ENCODE data around the gene PAX8.

The PAX8 gene

GRCh38 chr2:113235347-113236226, 43.1 kb downstream of the PAX8 start:
- DNase-seq = peak; percentile 76

GRCh38 chr2:113234721-113235346, 43.9 kb downstream of the PAX8 start:
- DNase-seq = no peak

DNA sequence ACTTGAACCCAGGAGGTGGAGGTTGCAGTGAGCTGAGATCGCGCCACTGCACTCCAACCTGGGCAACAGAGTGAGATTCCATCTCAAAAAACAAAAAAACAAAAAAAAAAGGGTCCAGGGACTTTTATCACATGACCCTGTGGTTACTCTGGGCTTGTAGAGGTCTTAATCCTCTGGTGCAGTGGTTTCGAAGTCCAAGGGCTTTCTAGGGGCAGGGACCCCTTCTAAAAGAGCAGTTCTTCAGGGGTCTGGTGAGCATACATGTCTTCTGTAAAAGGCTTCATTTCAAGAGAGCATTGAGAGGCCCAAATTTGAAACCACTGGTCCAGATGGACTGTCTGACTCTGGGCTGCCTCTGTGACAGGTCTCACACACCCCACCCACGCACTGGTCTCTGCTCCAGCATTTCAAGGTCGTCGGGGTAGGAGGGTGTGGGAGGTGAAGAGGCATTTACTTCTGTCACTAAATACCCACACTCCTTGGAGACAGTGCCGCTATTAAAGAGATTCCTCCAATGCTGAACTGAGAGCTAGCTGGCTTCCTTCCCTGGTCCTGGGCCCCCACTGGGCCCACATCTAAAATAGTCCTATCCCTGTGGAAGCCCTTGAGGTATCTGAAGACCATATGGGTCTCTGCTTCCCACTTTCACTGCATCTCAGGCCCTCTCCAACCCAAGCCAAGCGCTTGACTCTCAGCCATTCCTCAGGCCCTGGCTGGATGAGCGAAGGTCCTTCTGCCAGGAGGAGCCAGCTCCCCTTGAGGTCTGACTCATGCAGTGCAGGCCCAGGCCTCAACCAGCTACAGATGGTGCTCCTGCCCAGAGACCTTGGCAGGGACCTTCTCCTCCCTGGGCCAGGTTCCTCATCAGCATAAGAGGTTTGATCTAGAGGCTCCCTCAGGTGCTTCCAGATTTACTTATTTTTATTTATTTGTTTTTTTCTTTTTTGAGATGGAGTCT, 44.8 kb downstream of the PAX8 start:
- no peak for DNase-seq

GRCh38 chr2:113232740-113233139, 46.0 kb downstream of the PAX8 start:
- DNase-seq = no peak

GRCh38 chr2:113232123-113232522, 46.6 kb downstream of the PAX8 start:
- no peak for DNase-seq

DNA sequence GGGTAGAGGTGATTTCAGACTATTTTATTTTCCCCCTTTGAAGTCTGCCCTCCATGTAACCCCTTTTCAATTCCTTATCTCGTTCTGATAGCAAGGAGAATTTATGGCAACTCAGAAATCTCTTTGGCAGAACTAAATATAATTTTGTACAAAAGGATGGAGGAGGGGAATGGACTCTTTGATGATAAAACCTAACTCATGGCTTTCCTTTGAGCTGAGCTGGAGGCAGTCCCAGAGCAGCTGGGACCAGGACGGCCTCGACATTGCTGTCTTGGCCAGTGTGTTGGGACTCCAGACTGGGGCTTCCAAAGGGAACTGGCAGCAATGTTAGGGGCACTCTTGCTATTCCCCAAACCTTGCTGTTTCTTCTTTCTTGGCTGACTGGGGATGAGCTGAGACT, 47.7 kb downstream of the PAX8 start:
- DNase-seq = no peak

- no peak for DNase-seq
Measured at GRCh38 chr2:113230531-113230930, 48.2 kb downstream of the PAX8 start.

DNA sequence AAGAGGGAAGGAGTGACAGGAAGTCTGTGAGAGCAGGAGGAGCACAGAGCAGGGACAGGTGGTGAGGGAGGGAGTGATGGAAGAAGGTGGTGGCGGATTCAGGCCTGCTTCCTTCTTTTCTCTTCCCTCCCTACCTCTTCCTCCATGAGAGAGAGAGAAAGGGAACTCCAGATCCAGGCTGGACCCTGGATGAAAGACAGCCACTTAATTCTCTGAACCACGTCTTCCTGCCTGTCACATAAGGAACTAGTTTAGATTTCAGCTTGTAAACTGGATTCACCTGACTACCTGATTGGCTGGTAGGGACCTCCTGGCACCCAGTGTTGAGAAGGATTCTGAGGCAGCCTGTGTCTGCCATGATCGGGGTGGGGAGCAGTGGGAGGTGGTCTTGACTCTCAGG, 48.9 kb downstream of the PAX8 start:
- no peak for DNase-seq

- no peak for DNase-seq
Measured at GRCh38 chr2:113228991-113229716, 49.6 kb downstream of the PAX8 start.

- no peak for DNase-seq
Measured at GRCh38 chr2:113228351-113228750, 50.4 kb downstream of the PAX8 start.

DNA sequence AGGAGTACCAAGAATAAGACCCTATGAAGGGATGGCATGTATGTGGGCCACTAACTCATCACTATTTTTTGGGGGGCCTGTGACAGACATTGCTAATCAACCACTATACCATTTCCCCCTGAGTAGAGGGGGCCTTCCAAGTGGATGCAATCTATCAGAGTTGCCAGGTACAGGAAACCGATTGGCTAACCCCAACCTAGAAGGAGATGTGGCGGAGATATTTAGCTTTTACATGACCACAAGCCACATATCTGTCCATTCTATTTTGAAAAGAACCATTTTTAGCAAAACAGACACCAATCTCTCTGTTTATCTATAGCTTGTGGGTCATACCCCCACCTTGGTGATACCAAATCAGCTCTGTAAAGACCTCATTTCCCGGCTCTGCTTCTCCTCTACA, 51.0 kb downstream of the PAX8 start:
- no peak for DNase-seq

DNA sequence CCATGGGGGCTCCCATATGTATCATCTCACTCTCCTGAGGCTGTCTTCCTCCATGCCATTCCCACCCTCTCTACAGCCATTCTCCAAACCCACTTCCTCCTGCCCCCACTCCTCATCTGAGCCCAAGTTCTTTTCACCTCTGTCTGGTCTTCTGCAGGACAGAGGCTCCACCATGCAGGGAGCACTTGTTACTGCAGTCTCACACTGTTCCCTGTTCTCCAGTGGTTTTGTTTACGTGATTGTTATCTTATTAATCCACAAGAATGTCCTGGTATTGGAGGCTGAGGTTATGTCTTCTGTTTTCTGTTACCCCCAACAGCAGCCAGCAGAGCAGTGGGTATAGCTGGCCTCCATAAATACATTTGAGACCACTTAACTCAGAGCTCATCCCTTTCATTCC, 51.4 kb downstream of the PAX8 start:
- DNase-seq = no peak

- DNase-seq = no peak
Measured at GRCh38 chr2:113226462-113226861, 52.3 kb downstream of the PAX8 start.

- DNase-seq = peak; percentile 22
Measured at GRCh38 chr2:113225263-113226259, 53.2 kb downstream of the PAX8 start.

DNA sequence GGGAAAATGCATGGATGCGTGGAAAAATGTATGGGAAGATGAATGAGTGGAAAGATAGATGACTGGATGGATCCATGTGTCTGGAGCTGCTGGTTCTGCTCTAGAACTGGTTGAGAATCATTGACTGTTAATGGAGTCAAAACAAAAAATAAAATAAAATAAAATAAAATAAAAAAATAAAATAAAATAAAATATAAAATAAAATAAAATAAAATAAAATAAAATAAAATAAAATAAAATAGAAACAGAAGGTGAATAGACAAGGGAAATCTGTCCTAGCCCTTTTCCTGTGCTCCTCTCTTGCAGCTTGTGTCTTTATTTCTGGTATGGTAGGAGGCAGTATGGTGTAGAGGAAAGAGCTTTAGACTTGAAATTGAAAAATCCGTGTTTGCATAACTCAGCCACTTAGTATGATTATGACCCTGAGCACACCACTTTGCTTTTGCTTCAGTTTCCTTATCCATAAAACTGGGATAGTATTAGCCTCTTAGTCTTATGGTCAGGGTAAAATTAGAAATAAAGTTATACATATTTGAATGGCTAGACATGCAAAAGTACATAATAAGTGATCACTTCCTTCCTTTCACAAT, 54.0 kb downstream of the PAX8 start:
- no peak for DNase-seq

GRCh38 chr2:113223813-113224212, 54.9 kb downstream of the PAX8 start:
- DNase-seq = no peak

DNA sequence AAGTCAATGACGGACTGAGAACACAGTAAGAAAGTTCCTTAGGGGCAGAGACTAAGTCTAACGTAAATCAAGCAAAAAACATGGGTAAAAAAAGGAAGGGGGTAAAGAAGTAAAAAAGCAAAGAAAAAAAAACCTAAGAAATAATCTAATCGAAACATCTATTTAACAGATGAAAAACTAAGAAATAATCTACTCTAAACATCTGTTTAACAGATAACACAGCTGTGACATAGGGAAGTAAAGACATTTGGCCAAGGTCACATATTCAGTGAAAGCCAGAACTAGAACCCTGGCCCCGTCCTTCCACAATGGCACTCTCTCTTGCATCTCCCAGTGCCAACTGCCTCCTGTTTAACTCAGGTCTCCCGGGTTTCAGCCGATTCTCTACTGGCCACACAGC, 56.9 kb downstream of the PAX8 start:
- no peak for DNase-seq

DNA sequence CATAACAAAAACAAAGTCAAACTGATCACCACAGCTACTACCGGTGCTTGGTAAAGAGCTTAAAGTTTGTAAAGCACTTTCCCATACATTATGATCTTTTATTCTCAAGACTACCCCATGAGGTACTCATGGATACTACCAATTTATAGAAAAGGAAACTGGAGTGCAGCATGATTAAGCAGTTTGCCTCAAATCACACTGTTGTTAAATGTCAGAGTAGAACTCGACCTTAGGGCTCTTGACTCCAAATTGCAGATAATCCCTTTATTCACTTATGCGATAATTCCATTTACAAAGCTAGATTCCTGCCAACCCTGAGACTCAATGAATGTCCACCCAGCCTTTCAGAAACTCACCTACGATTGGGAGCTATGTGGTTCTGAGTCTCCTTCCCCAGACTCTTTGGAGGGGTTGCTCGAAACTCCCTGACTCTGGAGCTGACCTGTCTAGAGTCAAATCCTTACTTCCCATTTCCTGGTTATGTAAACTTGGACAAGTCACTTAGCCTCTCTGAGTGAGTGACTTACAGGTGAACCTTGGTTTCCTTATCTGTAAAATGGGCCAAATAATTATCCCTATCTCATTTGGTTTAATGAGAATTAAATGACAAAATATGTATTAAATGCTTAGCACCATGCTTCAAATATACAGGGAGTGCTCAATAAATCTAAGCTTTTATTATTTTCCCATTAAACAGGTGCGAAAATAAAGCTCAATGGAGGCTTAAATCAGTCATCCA, 57.6 kb downstream of the PAX8 start:
- DNase-seq = no peak

GRCh38 chr2:113219889-113220641, 58.7 kb downstream of the PAX8 start:
- DNase-seq = peak; percentile 56
